Thoracic aorta (tissue), 2 donors: ENCODE data around the gene SIGLEC11. TPM values are rescaled to one million over a fixed set of nuclear protein-coding genes. Genes with fewer than 3 reads are reported as not detected.
A peak's percentile ranks its signal among the peaks of the same experiment; 100 is the strongest.
"Not testable (repeated sequence)": the region's sequence is repeated elsewhere in the genome, so short reads cannot be mapped to it uniquely, and the experiment has no call there.

Source experiments
- ATAC-seq: fragments of 150-250 bp; one replicate; pipeline ENCODE4 v1.8.0; 2017; ENCODE audit warnings: low read depth; ENCODE audit not compliant: insufficient number of reproducible peaks, low FRiP score
- DNase-seq: peaks from one replicate; pipeline ENCODE4 v3.0.0-alpha.2; 2020; ENCODE audit warnings: low spot score
- H3K27ac ChIP-seq, 2 donors: fragments of 200-600 bp; sonication (generic); 1 replicate in 1 of 2; 2 replicates in 1 of 2; pipeline ENCODE4 v1.5.1; 2016; ENCODE audit warnings: mild to moderate bottlenecking in 2 of 2, moderate library complexity in 2 of 2
- H3K27me3 ChIP-seq: fragments of 200-600 bp; sonication (generic); replicated peaks from 2 replicates; pipeline ENCODE4 v1.6.0; 2016; ENCODE audit warnings: mild to moderate bottlenecking; ENCODE audit not compliant: insufficient read depth
- H3K36me3 ChIP-seq: fragments of 200-600 bp; sonication (generic); one replicate; pipeline ENCODE4 v1.5.1; 2016
- H3K4me1 ChIP-seq, 2 donors: fragments of 200-600 bp; sonication (generic); 1 replicate in 1 of 2; 2 replicates in 1 of 2; pipeline versions ENCODE4 v1.5.1 to v1.6.0; 2016; ENCODE audit warnings: low read depth in 2 of 2, mild to moderate bottlenecking in 1 of 2; ENCODE audit not compliant: control insufficient read depth in 1 of 2
- H3K4me3 ChIP-seq: fragments of 200-600 bp; sonication (generic); 2 replicates; pipeline ENCODE4 v1.5.1; 2016; ENCODE audit warnings: mild to moderate bottlenecking
- H3K9me3 ChIP-seq: fragments of 200-600 bp; sonication (generic); 2 replicates; pipeline ENCODE4 v1.5.1; 2016
- CTCF ChIP-seq: fragments of 200-600 bp; sonication (generic); IDR thresholded peaks from one replicate; pipeline ENCODE4 v1.5.1; 2019; ENCODE audit warnings: antibody characterized with exemption
- total RNA-seq, 2 donors: library from RNA; depleted of rRNA; stranded (reverse); fragments of >200 nt; gene quantifications; one replicate each; pipeline versions ENCODE4 v1.1.0 to v1.2.3, GENCODE V29; 2016

SIGLEC11 gene
- total RNA-seq, 2 donors from 2014 or later: 2.8 to 10.0 TPM

DNA sequence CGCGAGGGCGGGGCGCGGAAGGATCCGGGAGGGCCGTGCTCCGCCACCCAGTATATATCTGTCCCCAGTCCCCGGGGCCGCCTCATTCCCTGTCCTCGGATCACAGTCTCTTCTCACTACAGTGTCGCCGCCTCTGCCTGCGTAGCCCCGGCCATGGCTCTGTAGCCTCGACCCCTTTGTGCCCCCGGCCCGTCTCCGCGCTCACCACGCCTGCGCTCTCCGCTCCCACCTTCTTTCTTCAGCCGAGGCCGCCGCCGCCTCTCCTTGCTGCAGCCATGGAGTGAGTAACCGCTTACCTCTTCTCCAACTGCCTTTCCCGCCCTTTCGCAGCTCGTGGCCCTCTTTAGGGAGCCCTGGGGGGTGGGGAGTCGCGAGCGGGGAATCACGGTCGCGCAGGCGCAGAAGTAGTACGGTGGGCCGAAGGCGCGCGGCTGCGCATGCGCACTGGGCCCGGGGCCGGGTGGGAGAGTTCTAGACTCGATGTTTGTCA lies 31.8 kb downstream of the SIGLEC11 start, which contains the start of the genes ATF5 and NUP62:
Gene ATF5, plus strand, starts transcription at position 85 of the 490 bp plus-strand sequence. CDS start 1,646 bp downstream, outside the sequence.
Gene NUP62, minus strand, starts transcription at position 384 of the 490 bp plus-strand sequence. CDS start 19,697 bp downstream, outside the sequence.
- ATAC-seq: peak; percentile 54
- H3K36me3 ChIP-seq: peaks cover 9% of the 10 kb centered on the region
- peak; percentile 60 for DNase-seq
- TF ChIP-seq CTCF: no peak
- H3K27me3 ChIP-seq: no peaks in the 10 kb centered on the region
- no peaks in the 10 kb centered on the region for H3K9me3 ChIP-seq
- peak within 1 kb of the TSS; percentile 95 for H3K4me3 ChIP-seq
- H3K27ac ChIP-seq: peak within 1 kb of the TSS; percentile 82 to 91
- peaks cover 10 to 25% of the 10 kb centered on the region in 2 donors for H3K4me1 ChIP-seq

DNA sequence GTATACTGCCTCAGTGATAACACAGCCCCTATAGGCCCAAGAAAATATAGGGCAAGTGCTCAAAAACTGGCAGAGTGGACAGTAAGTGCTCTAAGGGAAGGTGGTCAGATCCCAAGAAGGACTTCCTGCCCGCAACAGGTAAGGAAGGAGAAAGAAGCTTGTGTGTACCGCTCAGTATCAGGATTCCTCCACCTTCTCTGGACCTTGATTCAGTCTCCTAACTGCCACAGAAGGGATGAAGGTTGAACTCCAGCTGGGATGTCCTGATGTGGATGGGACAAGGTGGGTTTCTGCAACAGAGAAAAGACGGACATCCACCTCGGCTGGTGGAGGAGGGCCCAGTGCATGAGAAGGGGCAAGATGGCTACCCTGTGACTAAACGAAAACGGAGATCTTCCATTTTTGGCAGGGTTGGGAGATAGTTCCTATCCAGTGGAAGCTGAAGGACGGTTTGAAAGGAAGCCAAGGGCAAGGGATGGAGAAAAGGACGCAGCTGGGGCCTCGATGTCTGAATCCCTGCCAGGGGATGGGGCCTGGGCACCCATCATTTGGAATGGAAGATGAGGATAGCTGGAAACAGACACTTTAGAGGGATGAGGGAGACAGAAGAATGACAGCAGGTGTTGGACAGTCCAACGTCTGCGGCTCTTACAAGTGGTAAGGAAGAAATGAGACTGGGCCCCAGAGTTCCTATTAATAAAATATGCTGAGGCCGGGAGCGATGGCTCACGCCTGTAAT lies 33.3 kb downstream of the SIGLEC11 start:
- no peak for TF ChIP-seq CTCF
- DNase-seq (no peak), ATAC-seq (no peak)
- no peak overlapping the region for H3K27ac ChIP-seq
- H3K9me3 ChIP-seq: no peaks in the 10 kb centered on the region
- peaks cover 13% of the 10 kb centered on the region for H3K36me3 ChIP-seq
- no peak overlapping the region for H3K4me3 ChIP-seq
- H3K27me3 ChIP-seq: no peaks in the 10 kb centered on the region
- peaks cover 10 to 25% of the 10 kb centered on the region in 2 donors for H3K4me1 ChIP-seq

- no peak for DNase-seq
- ATAC-seq: no peak
- peaks cover 10 to 25% of the 10 kb centered on the region in 2 donors for H3K4me1 ChIP-seq
- no peak overlapping the region for H3K4me3 ChIP-seq
- H3K27ac ChIP-seq: no peak overlapping the region
- peaks cover 13% of the 10 kb centered on the region for H3K36me3 ChIP-seq
- TF ChIP-seq CTCF: no peak
- H3K27me3 ChIP-seq: no peaks in the 10 kb centered on the region
- H3K9me3 ChIP-seq: no peaks in the 10 kb centered on the region
Measured at GRCh38 chr19:49926515-49926914, 34.5 kb downstream of the SIGLEC11 start.

DNA sequence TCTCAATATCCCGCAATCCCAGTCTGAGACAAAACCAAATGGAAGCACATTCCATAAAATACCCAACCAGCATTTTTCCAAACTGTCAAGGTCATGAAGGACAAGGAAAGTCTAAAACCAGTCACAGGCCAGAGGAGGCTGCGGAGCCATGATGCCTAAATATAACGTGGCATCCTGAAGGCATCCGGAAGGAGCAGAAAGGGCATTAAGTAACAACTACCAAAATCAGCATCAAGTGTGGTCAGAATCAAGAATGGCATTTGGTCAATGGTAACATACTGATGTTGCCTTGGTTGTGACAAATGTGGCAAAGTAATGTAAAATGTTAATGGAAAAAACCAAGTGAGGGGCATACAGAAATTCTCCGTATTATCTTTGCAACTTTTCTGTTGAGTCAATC lies 35.5 kb downstream of the SIGLEC11 start:
- H3K4me1 ChIP-seq: peaks cover 10 to 25% of the 10 kb centered on the region in 2 donors
- DNase-seq: no peak
- no peak for ATAC-seq
- H3K27me3 ChIP-seq: no peaks in the 10 kb centered on the region
- H3K36me3 ChIP-seq: peaks cover 16% of the 10 kb centered on the region
- no peaks in the 10 kb centered on the region for H3K9me3 ChIP-seq
- H3K27ac ChIP-seq: no peak overlapping the region
- no peak for TF ChIP-seq CTCF
- no peak overlapping the region for H3K4me3 ChIP-seq

DNA sequence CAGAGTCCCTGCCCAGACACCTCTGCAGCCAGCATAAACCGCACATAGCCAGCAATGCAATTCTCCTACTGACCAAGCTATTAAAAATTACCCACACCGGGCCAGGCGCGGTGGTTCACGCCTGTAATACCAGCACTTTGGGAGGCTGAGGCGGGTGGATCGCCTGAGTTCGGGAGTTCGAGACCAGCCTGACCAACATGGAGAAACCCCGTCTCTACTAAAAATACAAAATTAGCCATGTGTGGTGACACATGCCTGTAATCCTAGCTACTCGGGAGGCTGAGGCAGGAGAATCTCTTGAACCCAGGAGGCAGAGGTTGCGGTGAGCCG lies 36.1 kb downstream of the SIGLEC11 start:
- DNase-seq, H3K4me3 ChIP-seq, H3K27me3 ChIP-seq, H3K9me3 ChIP-seq, ATAC-seq, H3K27ac ChIP-seq: not testable (repeated sequence)
- Histone ChIP-seq H3K36me3 (peaks cover 19% of the 10 kb centered on the region), H3K4me1 (peaks cover 6 to 18% of the 10 kb centered on the region in 2 donors)
